Stimulated activated CD8-positive, alpha-beta memory T cell treated with anti-CD3 and anti-CD28 coated beads, Interleukin-4, amount 100 ng/mL, for 4 hours (primary cell): ENCODE measurements around the gene SLC11A1.

Source experiments
- DNase-seq, 2 donors: peaks; one replicate each; pipeline ENCODE4 v3.0.0-alpha.2; 2020; ENCODE audit warnings: low read depth in 2 of 2, low spot score in 1 of 2

SLC11A1 gene

GRCh38 chr2:218392891-218393462 lies 10.9 kb downstream of the SLC11A1 start:
- DNase-seq: no peak

GRCh38 chr2:218393750-218394290 lies 11.7 kb downstream of the SLC11A1 start:
- DNase-seq: no peak

- no peak for DNase-seq
Observed at GRCh38 chr2:218394298-218395089, 12.4 kb downstream of the SLC11A1 start.

- DNase-seq: no peak
Observed at GRCh38 chr2:218395090-218395444, 13.0 kb downstream of the SLC11A1 start.

GRCh38 chr2:218395456-218395825 lies 13.4 kb downstream of the SLC11A1 start:
- DNase-seq: no peak

GRCh38 chr2:218395826-218396687 lies 14.0 kb downstream of the SLC11A1 start:
- DNase-seq: peak; percentile 80 to 88

- peak in 1 of 2 donors; percentile 41 for DNase-seq
Observed at GRCh38 chr2:218396688-218397462, 14.8 kb downstream of the SLC11A1 start.

- DNase-seq: no peak
Observed at GRCh38 chr2:218397463-218397819, 15.4 kb downstream of the SLC11A1 start.

GRCh38 chr2:218397820-218398436 lies 15.9 kb downstream of the SLC11A1 start:
- no peak for DNase-seq

- peak in 1 of 2 donors; percentile 36 for DNase-seq
Observed at GRCh38 chr2:218398437-218399390, 16.6 kb downstream of the SLC11A1 start.

- peak; percentile 81 to 87 for DNase-seq
Observed at GRCh38 chr2:218399391-218400166, 17.5 kb downstream of the SLC11A1 start, which contains the start of gene CTDSP1. Gene CTDSP1, plus strand, starts transcription at chr2:218399868. Its CDS starts 223 bp downstream, at chr2:218400091.

GRCh38 chr2:218400167-218400929 lies 18.3 kb downstream of the SLC11A1 start:
- no peak for DNase-seq

- no peak for DNase-seq
Observed at GRCh38 chr2:218400930-218401881, 19.1 kb downstream of the SLC11A1 start.

- no peak for DNase-seq
Observed at GRCh38 chr2:218401890-218402289, 19.8 kb downstream of the SLC11A1 start.

- no peak for DNase-seq
Observed at GRCh38 chr2:218402491-218402901, 20.4 kb downstream of the SLC11A1 start.

- no peak for DNase-seq
Observed at GRCh38 chr2:218402911-218403411, 20.9 kb downstream of the SLC11A1 start.
